Fibroblast of peridontal ligament (primary cell): ENCODE results near the gene TOR2A.

Experiments
- DNase-seq: peaks from one replicate; pipeline ENCODE4 v3.0.0-alpha.2; 2010; ENCODE audit errors: extremely low read depth

TOR2A gene

GRCh38 chr9:127720031-127720864 is 14.8 kb downstream of the TOR2A start:
- no peak for DNase-seq

GRCh38 chr9:127717766-127718165 is 17.3 kb downstream of the TOR2A start:
- DNase-seq: no peak

GRCh38 chr9:127716412-127716811 is 18.7 kb downstream of the TOR2A start:
- no peak for DNase-seq

GRCh38 chr9:127715470-127716337 is 19.4 kb downstream of the TOR2A start, which contains the start of the genes PTRH1 and TTC16:
Gene PTRH1 (minus strand): TSS chr9:127715663. CDS start chr9:127715639, 24 bp downstream.
Gene TTC16 (plus strand): TSS chr9:127716079. CDS start chr9:127716146, 67 bp downstream.
- peak; percentile 92 for DNase-seq

- no peak for DNase-seq
Observed at GRCh38 chr9:127714951-127715469, 20.1 kb downstream of the TOR2A start.

- DNase-seq: no peak
Observed at GRCh38 chr9:127714020-127714750, 20.9 kb downstream of the TOR2A start.

GRCh38 chr9:127712867-127713266 is 22.2 kb downstream of the TOR2A start:
- no peak for DNase-seq

- no peak for DNase-seq
Observed at GRCh38 chr9:127712371-127712770, 22.7 kb downstream of the TOR2A start.

GRCh38 chr9:127711831-127712274 is 23.2 kb downstream of the TOR2A start:
- no peak for DNase-seq

- no peak for DNase-seq
Observed at GRCh38 chr9:127711226-127711701, 23.8 kb downstream of the TOR2A start.

- DNase-seq: no peak
Observed at GRCh38 chr9:127710204-127710783, 24.8 kb downstream of the TOR2A start.

- DNase-seq: no peak
Observed at GRCh38 chr9:127708952-127709587, 26.0 kb downstream of the TOR2A start.

- DNase-seq: no peak
Observed at GRCh38 chr9:127707766-127708165, 27.3 kb downstream of the TOR2A start.

- DNase-seq: no peak
Observed at GRCh38 chr9:127706836-127707241, 28.3 kb downstream of the TOR2A start, which contains the start of gene CFAP157. Gene CFAP157 (plus strand): TSS chr9:127706988. CDS start chr9:127707032, 44 bp downstream.

- DNase-seq: no peak
Observed at GRCh38 chr9:127705577-127706379, 29.3 kb downstream of the TOR2A start.

GRCh38 chr9:127703289-127703946 is 31.7 kb downstream of the TOR2A start:
- DNase-seq: no peak

- no peak for DNase-seq
Observed at GRCh38 chr9:127700594-127701255, 34.4 kb downstream of the TOR2A start.

- DNase-seq: no peak
Observed at GRCh38 chr9:127700140-127700539, 35.0 kb downstream of the TOR2A start.
